ENCODE results near the gene CALHM4. TPM values are rescaled to one million over a fixed set of nuclear protein-coding genes. Genes with fewer than 3 reads are reported as not detected.

CALHM4 gene
- total and polyA plus RNA-seq, 2 of the 13 experiments (the other 11 are each of a cell fraction or from before 2014, with no cell fraction given): not detected

- no peak for TF ChIP-seq ZNF441 (CRISPR knock-in tag; IDR thresholded peaks at IDR 0.05; ENCODE audit: borderline replicate concordance)
These were observed 29.3 kb upstream of the CALHM4 start (continued) for GRCh38 chr6:116524236-116524635.

GRCh38 chr6:116528133-116528532 is 25.4 kb upstream of the CALHM4 start:
- H3K9ac ChIP-seq (ENCODE audit: insufficient read depth, low read depth, low read length): no peak overlapping the region
- intact Hi-C loops (cut with micrococcal nuclease; ENCODE audit: unreplicated experiment): no loop called here
- no TSS peak for BruUV-seq (replicated peaks)
- ChIA-PET POLR2A (no interaction called here), CTCF (ENCODE audit: low intra/inter-chr PET ratio, low total read pairs) (no interaction called here)
- no peak overlapping the region for H3K4me2 ChIP-seq (ENCODE audit: low read depth, low read length)
- DNase-seq (ENCODE audit: low spot score) (no peak), FAIRE-seq (no peak), ATAC-seq (no peak)
- no peaks in the 10 kb centered on the region; a peak in 1 of 5 replicates for H3K27me3 ChIP-seq (ENCODE audit: control insufficient read depth in 1 of 2, insufficient read depth in 2 of 2, low read length in 2 of 2)
- in situ Hi-C loops (cut with HindIII; ENCODE audit: extremely low pct_ligation_motif_present, low pct_unique_long_range_greater_than_20kb): no loop called here
- no peaks in the 10 kb centered on the region for H3K36me3 ChIP-seq (replicated peaks in 1 of 2; ENCODE audit: control insufficient read depth in 1 of 2, insufficient read depth in 2 of 2, low read length in 2 of 2)
- H2AFZ ChIP-seq (ENCODE audit: low read length): no peak overlapping the region
- 68% methylated on average over 1 of the region's 1 CpG for WGBS (ENCODE audit: low lambda C conversion rate)
- no peaks in the 10 kb centered on the region for H3K79me2 ChIP-seq (ENCODE audit: insufficient read depth, low read length)
- H3K9me3 ChIP-seq (ENCODE audit: low read length): no peaks in the 10 kb centered on the region
- TF ChIP-seq NR2F2 (IDR thresholded peaks at IDR 0.05; ENCODE audit: borderline replicate concordance, low read depth): no peak
- TF ChIP-seq SETDB1 (CRISPR knock-in tag; IDR thresholded peaks at IDR 0.05; ENCODE audit: borderline replicate concordance): no peak
- no peak for TF ChIP-seq DDIT3 (CRISPR knock-in tag; IDR thresholded peaks at IDR 0.05)
- TF ChIP-seq ZC3H13 (CRISPR knock-in tag; IDR thresholded peaks at IDR 0.05): no peak
- no peak for TF ChIP-seq KLF13 (CRISPR knock-in tag; IDR thresholded peaks at IDR 0.05)
- no peak for TF ChIP-seq BCLAF1 (IDR thresholded peaks at IDR 0.05)
- no peak for TF ChIP-seq ATF2 (CRISPR knock-in tag; IDR thresholded peaks at IDR 0.05)
- no peak for TF ChIP-seq NFE2L2 (IDR thresholded peaks at IDR 0.05; ENCODE audit: low read length)
- no peak for TF ChIP-seq HDAC1 (CRISPR knock-in tag; IDR thresholded peaks at IDR 0.05)
- no peak for TF ChIP-seq ADNP (CRISPR knock-in tag; IDR thresholded peaks at IDR 0.05)
- no peak for TF ChIP-seq DNMT1 (CRISPR knock-in tag; IDR thresholded peaks at IDR 0.05)
- no peak for TF ChIP-seq MBD4 (IDR thresholded peaks at IDR 0.05; ENCODE audit: borderline replicate concordance, low read length)
- TF ChIP-seq ZNF569 (CRISPR knock-in tag; IDR thresholded peaks at IDR 0.05; ENCODE audit: borderline replicate concordance): no peak
- no peak for TF ChIP-seq SP2 (CRISPR knock-in tag; IDR thresholded peaks at IDR 0.05)
- H3K4me3 ChIP-seq (replicated peaks in 1 of 3; ENCODE audit: insufficient read depth in 1 of 3, low read depth in 2 of 3, low read length in 3 of 3): no peak overlapping the region
- no peak overlapping the region for H3K27ac ChIP-seq (ENCODE audit: extremely low read length, insufficient read depth, low read length)
- H3K4me1 ChIP-seq (ENCODE audit: insufficient read depth, low read length): peaks cover 8% of the 10 kb centered on the region; the same call in 1 of the 2 replicates
- H4K20me1 ChIP-seq (ENCODE audit: insufficient read depth, low read length): no peaks in the 10 kb centered on the region
